ENCODE measurements around the gene SPTB.

Gene SPTB

DNA sequence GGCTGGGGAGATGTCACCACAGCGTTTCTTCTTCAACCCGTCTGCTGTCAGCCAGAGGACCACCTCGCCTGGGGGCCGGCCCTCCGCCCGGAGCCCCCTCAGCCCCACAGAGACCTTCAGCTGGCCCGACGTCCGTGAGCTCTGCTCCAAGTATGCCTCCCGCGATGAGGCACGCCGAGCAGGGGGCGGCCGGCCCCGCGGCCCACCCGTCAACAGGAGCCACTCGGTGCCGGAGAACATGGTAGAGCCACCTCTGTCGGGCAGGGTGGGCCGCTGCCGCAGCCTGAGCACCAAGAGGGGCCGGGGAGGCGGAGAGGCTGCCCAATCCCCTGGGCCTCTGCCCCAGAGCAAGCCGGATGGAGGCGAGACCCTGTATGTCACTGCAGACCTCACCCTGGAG, 136.6 kb downstream of the SPTB start:
- Histone ChIP-seq H4K20me1 (ENCODE audit: insufficient read depth, low read length) (no peaks in the 10 kb centered on the region), H3K9me3 (ENCODE audit: insufficient read depth, low read length) (no peaks in the 10 kb centered on the region), H3K4me2 (ENCODE audit: low read length) (no peak overlapping the region), H3K4me3 (ENCODE audit: low read length) (no peak overlapping the region), H3K4me1 (ENCODE audit: low read length) (no peaks in the 10 kb centered on the region), H3K79me2 (ENCODE audit: low read length) (no peaks in the 10 kb centered on the region), H3K27ac (ENCODE audit: low read length) (no peak overlapping the region), H3K27me3 (ENCODE audit: low read depth, low read length) (no peaks in the 10 kb centered on the region), H3K9ac (ENCODE audit: low read length) (no peak overlapping the region), H2AFZ (ENCODE audit: low read depth, low read length) (no peak overlapping the region), H3K36me3 (replicated peaks; ENCODE audit: low read depth, low read length) (no peaks in the 10 kb centered on the region)
- no peak for TF ChIP-seq EZH2phosphoT487 (IDR thresholded peaks at IDR 0.05; ENCODE audit: low read depth)
- TF ChIP-seq CTCF (IDR thresholded peaks at IDR 0.05; ENCODE audit: low read depth, low read length) = no peak

DNA sequence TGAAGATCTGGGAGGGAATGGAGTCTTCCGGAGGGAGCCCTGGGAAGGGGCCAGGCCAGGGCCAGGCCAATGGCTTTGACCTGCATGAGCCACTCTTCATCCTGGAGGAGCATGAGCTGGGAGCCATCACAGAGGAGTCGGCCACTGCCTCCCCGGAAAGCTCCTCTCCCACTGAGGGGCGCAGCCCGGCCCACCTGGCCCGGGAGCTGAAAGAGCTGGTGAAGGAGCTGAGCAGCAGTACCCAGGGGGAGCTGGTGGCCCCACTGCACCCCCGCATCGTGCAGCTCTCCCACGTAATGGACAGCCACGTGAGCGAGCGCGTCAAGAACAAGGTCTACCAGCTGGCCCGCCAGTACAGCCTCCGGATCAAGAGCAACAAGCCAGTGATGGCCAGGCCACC, 137.7 kb downstream of the SPTB start:
- no peaks in the 10 kb centered on the region for H3K27me3 ChIP-seq (ENCODE audit: low read depth, low read length)
- H3K79me2 ChIP-seq (ENCODE audit: low read length) = no peaks in the 10 kb centered on the region
- no peak overlapping the region for H3K4me3 ChIP-seq (ENCODE audit: low read length)
- no peak overlapping the region for H2AFZ ChIP-seq (ENCODE audit: low read depth, low read length)
- no peaks in the 10 kb centered on the region for H4K20me1 ChIP-seq (ENCODE audit: insufficient read depth, low read length)
- H3K9ac ChIP-seq (ENCODE audit: low read length) = no peak overlapping the region
- TF ChIP-seq EZH2phosphoT487 (IDR thresholded peaks at IDR 0.05; ENCODE audit: low read depth) = no peak
- no peak for TF ChIP-seq CTCF (IDR thresholded peaks at IDR 0.05; ENCODE audit: low read depth, low read length)
- H3K27ac ChIP-seq (ENCODE audit: low read length) = no peak overlapping the region
- no peaks in the 10 kb centered on the region for H3K9me3 ChIP-seq (ENCODE audit: insufficient read depth, low read length)
- H3K36me3 ChIP-seq (replicated peaks; ENCODE audit: low read depth, low read length) = no peaks in the 10 kb centered on the region
- H3K4me2 ChIP-seq (ENCODE audit: low read length) = no peak overlapping the region
- H3K4me1 ChIP-seq (ENCODE audit: low read length) = no peaks in the 10 kb centered on the region

GRCh38 chr14:64741200-64741599, 138.5 kb downstream of the SPTB start:
- TF ChIP-seq CTCF (IDR thresholded peaks at IDR 0.05; ENCODE audit: low read depth, low read length) (no peak), EZH2phosphoT487 (IDR thresholded peaks at IDR 0.05; ENCODE audit: low read depth) (no peak)
- H4K20me1 ChIP-seq (ENCODE audit: insufficient read depth, low read length) = no peaks in the 10 kb centered on the region
- no peaks in the 10 kb centered on the region for H3K4me1 ChIP-seq (ENCODE audit: low read length)
- no peak overlapping the region for H3K27ac ChIP-seq (ENCODE audit: low read length)
- H3K79me2 ChIP-seq (ENCODE audit: low read length) = no peaks in the 10 kb centered on the region
- no peak overlapping the region for H3K9ac ChIP-seq (ENCODE audit: low read length)
- no peak overlapping the region for H3K4me2 ChIP-seq (ENCODE audit: low read length)
- H3K36me3 ChIP-seq (replicated peaks; ENCODE audit: low read depth, low read length) = no peaks in the 10 kb centered on the region
- H3K27me3 ChIP-seq (ENCODE audit: low read depth, low read length) = no peaks in the 10 kb centered on the region
- H3K9me3 ChIP-seq (ENCODE audit: insufficient read depth, low read length) = no peaks in the 10 kb centered on the region
- no peak overlapping the region for H2AFZ ChIP-seq (ENCODE audit: low read depth, low read length)
- H3K4me3 ChIP-seq (ENCODE audit: low read length) = no peak overlapping the region

DNA sequence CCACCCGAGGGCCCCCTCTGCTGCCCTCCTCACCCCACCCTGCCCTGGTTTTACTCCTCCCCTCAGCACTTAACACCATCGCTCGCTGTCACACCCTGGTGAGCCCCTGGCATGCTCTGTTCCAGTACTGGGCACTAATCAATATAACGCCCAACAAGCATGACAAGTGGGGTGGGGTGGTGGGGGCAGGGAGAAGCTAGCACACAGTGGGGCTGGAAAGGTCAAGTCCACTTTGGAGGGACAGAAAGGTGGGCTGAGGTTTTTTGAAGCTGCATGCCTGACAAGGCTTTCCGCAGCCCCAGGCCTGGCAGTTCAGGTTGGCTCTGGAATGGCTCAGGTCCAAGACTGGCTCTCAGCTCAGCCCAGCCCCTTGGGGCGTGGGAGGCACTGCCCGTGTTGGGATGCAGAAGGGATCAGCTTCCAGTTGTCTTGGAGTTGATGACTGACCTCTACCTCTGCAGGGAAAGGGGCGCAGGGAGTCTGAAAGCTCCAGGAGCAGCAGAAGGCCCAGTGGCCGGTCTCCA, 141.4 kb downstream of the SPTB start:
- no peak overlapping the region for H3K4me3 ChIP-seq (ENCODE audit: low read length)
- no peak overlapping the region for H3K4me2 ChIP-seq (ENCODE audit: low read length)
- H3K9me3 ChIP-seq (ENCODE audit: insufficient read depth, low read length) = no peaks in the 10 kb centered on the region
- no peaks in the 10 kb centered on the region for H3K79me2 ChIP-seq (ENCODE audit: low read length)
- TF ChIP-seq EZH2phosphoT487 (IDR thresholded peaks at IDR 0.05; ENCODE audit: low read depth) (no peak), CTCF (IDR thresholded peaks at IDR 0.05; ENCODE audit: low read depth, low read length) (no peak)
- H3K9ac ChIP-seq (ENCODE audit: low read length) = no peak overlapping the region
- H4K20me1 ChIP-seq (ENCODE audit: insufficient read depth, low read length) = no peaks in the 10 kb centered on the region
- no peaks in the 10 kb centered on the region for H3K36me3 ChIP-seq (replicated peaks; ENCODE audit: low read depth, low read length)
- no peaks in the 10 kb centered on the region for H3K27me3 ChIP-seq (ENCODE audit: low read depth, low read length)
- no peaks in the 10 kb centered on the region for H3K4me1 ChIP-seq (ENCODE audit: low read length)
- no peak overlapping the region for H2AFZ ChIP-seq (ENCODE audit: low read depth, low read length)
- no peak overlapping the region for H3K27ac ChIP-seq (ENCODE audit: low read length)
